Measurements from ENCODE around the gene ABCB10.
"Not testable (repeated sequence)": the region's sequence is repeated elsewhere in the genome, so short reads cannot be mapped to it uniquely, and the experiment has no call there.

ABCB10 gene

DNA sequence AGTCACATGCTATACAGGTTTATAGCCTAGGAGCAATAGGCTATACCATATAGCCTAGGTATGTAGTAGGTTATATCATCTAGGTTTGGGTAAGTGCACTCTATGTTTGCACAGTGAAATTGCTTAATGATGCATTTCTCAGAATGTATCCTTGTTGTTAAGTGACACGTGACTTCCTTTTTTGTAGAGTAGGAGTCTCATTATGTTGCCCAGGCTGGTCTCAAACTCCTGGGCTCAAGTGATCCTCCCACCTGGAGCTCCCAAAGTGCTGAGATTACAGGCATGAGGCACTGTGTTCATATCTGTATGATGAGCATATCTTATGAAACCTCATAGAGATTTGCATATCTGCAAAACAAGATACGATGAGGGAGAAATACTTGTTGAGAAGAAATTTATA, 13.8 kb upstream of the ABCB10 start:
- no peaks in the 10 kb centered on the region for H3K27me3 ChIP-seq (ENCODE audit: control insufficient read depth in 1 of 2, insufficient read depth in 2 of 2, low read length in 2 of 2)
- no peaks in the 10 kb centered on the region for H3K9me3 ChIP-seq (ENCODE audit: control insufficient read depth in 1 of 2, low read length in 2 of 2)
- no peaks in the 10 kb centered on the region for H3K4me1 ChIP-seq (ENCODE audit: control insufficient read depth in 1 of 2, insufficient read depth in 2 of 2, low read length in 2 of 2)

DNA sequence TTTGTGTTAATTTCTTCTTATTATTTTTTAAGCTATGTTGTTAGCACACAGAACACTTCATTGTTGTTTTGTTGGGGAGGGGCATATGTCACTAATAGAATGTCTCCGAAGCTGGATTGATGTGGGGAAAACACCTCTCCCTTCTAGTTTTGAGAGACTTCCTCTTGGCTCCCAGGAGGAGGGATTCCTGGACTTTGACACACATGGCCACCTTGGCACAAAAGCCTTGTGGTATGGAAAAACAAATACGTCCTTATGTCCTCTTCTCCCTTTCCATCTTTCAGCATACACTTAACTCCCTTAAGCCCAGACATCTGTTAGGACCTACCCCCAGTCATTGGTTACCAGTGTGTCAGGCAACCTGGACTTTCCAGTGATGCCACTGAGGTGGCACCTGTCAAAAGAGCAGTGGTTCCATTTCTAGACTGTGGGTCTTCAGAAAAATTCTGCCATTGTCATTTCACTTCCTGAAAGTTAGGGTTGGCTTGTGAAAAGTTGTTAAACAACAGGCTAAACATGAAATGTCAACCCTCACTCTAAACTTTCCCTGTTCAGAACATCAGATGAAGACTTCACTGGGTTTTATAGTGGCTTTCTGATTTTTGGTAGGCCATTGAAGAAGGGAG, 12.5 kb upstream of the ABCB10 start:
- Histone ChIP-seq H3K27me3 (ENCODE audit: control insufficient read depth in 1 of 2, insufficient read depth in 2 of 2, low read length in 2 of 2) (no peaks in the 10 kb centered on the region), H3K4me1 (ENCODE audit: control insufficient read depth in 1 of 2, insufficient read depth in 2 of 2, low read length in 2 of 2) (no peaks in the 10 kb centered on the region), H3K36me3 (ENCODE audit: control insufficient read depth in 1 of 2, insufficient read depth in 2 of 2, low read length in 2 of 2) (no peaks in the 10 kb centered on the region), H3K4me3 (ENCODE audit: low read depth in 1 of 2, low read length in 2 of 2) (no peak overlapping the region), H3K9ac (ENCODE audit: low read depth in 1 of 2, low read length in 2 of 2) (no peak overlapping the region), H3K27ac (ENCODE audit: low read depth, low read length) (no peak overlapping the region), H3K9me3 (ENCODE audit: control insufficient read depth in 1 of 2, low read length in 2 of 2) (no peaks in the 10 kb centered on the region)

More for the DNA sequence above, 13.8 kb upstream of the ABCB10 start:
- Histone ChIP-seq H3K27ac (ENCODE audit: low read depth, low read length) (no peak overlapping the region), H3K9ac (ENCODE audit: low read depth in 1 of 2, low read length in 2 of 2) (no peak overlapping the region), H3K4me3 (ENCODE audit: low read depth in 1 of 2, low read length in 2 of 2) (no peak overlapping the region), H3K36me3 (ENCODE audit: control insufficient read depth in 1 of 2, insufficient read depth in 2 of 2, low read length in 2 of 2) (no peaks in the 10 kb centered on the region)

DNA sequence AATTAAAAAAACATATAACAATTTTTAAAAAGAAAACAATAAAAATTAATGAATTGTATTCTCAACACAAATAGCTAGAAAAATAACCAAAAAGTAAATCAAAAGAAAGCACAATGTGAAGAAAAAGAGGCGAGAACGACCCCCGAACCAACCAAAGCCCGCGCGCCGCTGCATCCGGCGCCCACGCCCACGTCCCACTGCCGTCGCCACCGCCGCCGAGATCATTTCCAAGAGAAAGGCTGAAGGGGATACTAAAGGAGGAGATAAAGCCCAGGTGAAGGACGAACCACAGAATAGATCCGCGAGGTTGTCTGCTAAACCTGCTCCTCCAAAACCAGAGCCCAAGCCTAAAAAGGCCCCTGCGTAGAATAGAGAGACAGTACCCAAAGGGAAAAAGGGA, 11.8 kb upstream of the ABCB10 start:
- no peaks in the 10 kb centered on the region for H3K36me3 ChIP-seq (ENCODE audit: control insufficient read depth in 1 of 2, insufficient read depth in 2 of 2, low read length in 2 of 2)
- H3K4me3 ChIP-seq (ENCODE audit: low read depth in 1 of 2, low read length in 2 of 2): no peak overlapping the region
- no peak overlapping the region for H3K27ac ChIP-seq (ENCODE audit: low read depth, low read length)

DNA sequence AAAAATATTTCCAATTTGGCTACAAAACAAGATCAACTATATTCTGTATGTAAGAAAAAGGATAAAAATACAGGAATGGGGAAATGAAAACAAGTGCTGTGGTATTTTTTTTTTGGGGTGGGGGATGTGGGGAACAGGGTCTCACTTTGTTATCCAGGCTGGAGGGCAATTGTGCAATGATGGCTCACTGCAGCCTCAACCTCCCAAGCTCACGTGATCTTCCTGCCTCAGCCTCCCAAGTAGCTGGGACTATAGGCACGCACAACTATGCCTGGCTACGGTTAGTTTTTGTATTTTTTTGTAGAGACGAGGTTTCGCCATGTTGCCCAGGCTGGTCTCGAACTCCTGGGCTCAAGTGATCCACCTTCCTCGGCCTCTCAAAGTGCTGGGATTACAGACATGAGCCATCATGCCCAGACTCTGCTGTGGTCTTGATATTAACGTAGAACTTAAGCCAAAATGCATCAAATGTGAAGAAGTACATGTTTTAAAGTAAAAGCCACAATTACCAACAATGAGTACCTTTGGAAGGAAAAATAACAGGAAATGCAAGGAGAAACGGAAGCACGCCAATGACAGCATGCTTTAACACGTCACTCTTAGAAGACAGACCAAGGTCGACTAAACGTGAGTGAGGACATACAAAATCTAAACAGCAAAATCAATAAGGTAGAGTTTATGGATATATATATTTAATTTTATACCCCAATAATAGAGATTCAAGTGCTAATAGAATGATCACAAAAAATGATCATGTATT, 8.8 kb upstream of the ABCB10 start:
- no peaks in the 10 kb centered on the region for H3K36me3 ChIP-seq (ENCODE audit: control insufficient read depth in 1 of 2, insufficient read depth in 2 of 2, low read length in 2 of 2)
- H3K27ac ChIP-seq (ENCODE audit: low read depth, low read length): no peak overlapping the region
- no peaks in the 10 kb centered on the region for H3K9me3 ChIP-seq (ENCODE audit: control insufficient read depth in 1 of 2, low read length in 2 of 2)
- H3K27me3 ChIP-seq (ENCODE audit: control insufficient read depth in 1 of 2, insufficient read depth in 2 of 2, low read length in 2 of 2): no peaks in the 10 kb centered on the region
- H3K4me1 ChIP-seq (ENCODE audit: control insufficient read depth in 1 of 2, insufficient read depth in 2 of 2, low read length in 2 of 2): no peaks in the 10 kb centered on the region
- no peak overlapping the region for H3K4me3 ChIP-seq (ENCODE audit: low read depth in 1 of 2, low read length in 2 of 2)
- no peak overlapping the region for H3K9ac ChIP-seq (ENCODE audit: low read depth in 1 of 2, low read length in 2 of 2)

More for the DNA sequence above, 11.8 kb upstream of the ABCB10 start:
- no peaks in the 10 kb centered on the region for H3K4me1 ChIP-seq (ENCODE audit: control insufficient read depth in 1 of 2, insufficient read depth in 2 of 2, low read length in 2 of 2)
- no peaks in the 10 kb centered on the region for H3K9me3 ChIP-seq (ENCODE audit: control insufficient read depth in 1 of 2, low read length in 2 of 2)
- H3K27me3 ChIP-seq (ENCODE audit: control insufficient read depth in 1 of 2, insufficient read depth in 2 of 2, low read length in 2 of 2): no peaks in the 10 kb centered on the region
- H3K9ac ChIP-seq (ENCODE audit: low read depth in 1 of 2, low read length in 2 of 2): no peak overlapping the region

DNA sequence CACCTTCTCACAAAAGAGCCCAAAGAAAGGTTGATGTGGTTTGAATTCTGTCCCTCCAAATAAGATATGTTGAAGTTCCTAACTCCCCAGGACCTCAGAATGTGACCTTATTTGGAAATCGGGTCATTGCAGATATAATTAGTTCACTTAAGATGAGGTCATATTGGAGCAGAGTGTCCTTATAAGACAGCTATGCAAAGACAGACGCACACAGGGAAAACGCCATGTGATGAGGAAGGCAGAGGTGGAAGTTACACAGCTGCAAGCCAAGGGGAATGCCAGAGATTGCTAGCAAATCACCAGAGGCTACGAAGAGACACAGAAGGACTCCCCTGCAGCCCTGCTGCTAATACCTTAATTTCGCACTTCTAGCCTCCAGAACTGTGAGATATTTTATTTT, 5.2 kb upstream of the ABCB10 start:
- no peaks in the 10 kb centered on the region for H3K9me3 ChIP-seq (ENCODE audit: control insufficient read depth in 1 of 2, low read length in 2 of 2)
- no peak overlapping the region for H3K4me3 ChIP-seq (ENCODE audit: low read depth in 1 of 2, low read length in 2 of 2)
- no peak overlapping the region for H3K9ac ChIP-seq (ENCODE audit: low read depth in 1 of 2, low read length in 2 of 2)
- H3K27me3 ChIP-seq (ENCODE audit: control insufficient read depth in 1 of 2, insufficient read depth in 2 of 2, low read length in 2 of 2): no peaks in the 10 kb centered on the region
- H3K4me1 ChIP-seq (ENCODE audit: control insufficient read depth in 1 of 2, insufficient read depth in 2 of 2, low read length in 2 of 2): peaks cover 0 to 4% of the 10 kb centered on the region in 2 donors
- H3K27ac ChIP-seq (ENCODE audit: low read depth, low read length): no peak overlapping the region
- H3K36me3 ChIP-seq (ENCODE audit: control insufficient read depth in 1 of 2, insufficient read depth in 2 of 2, low read length in 2 of 2): no peaks in the 10 kb centered on the region

DNA sequence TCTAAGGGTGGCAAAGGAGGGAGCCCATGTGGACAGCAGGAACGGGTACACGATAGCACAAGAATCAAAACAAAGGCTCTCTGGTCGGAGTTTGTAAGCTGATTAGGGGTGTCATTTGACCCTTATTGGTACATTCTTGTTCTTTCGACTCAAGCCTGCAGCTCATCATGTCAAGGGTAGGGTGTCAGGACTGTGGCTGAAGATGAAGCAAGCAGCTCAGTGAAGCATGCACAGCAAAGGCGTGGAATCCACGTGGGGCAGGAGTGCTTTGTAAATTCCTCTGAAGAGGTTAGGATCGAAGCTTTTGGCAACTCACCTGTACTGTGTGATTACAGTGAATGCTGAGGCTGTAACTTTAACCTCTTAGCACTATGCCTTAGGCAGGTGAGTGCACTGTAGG, 4.7 kb upstream of the ABCB10 start:
- peaks cover 0 to 4% of the 10 kb centered on the region in 2 donors for H3K4me1 ChIP-seq (ENCODE audit: control insufficient read depth in 1 of 2, insufficient read depth in 2 of 2, low read length in 2 of 2)
- no peaks in the 10 kb centered on the region for H3K27me3 ChIP-seq (ENCODE audit: control insufficient read depth in 1 of 2, insufficient read depth in 2 of 2, low read length in 2 of 2)
- no peaks in the 10 kb centered on the region for H3K36me3 ChIP-seq (ENCODE audit: control insufficient read depth in 1 of 2, insufficient read depth in 2 of 2, low read length in 2 of 2)
- H3K9ac ChIP-seq (ENCODE audit: low read depth in 1 of 2, low read length in 2 of 2): no peak overlapping the region
- H3K27ac ChIP-seq (ENCODE audit: low read depth, low read length): no peak overlapping the region
- no peaks in the 10 kb centered on the region for H3K9me3 ChIP-seq (ENCODE audit: control insufficient read depth in 1 of 2, low read length in 2 of 2)
- no peak overlapping the region for H3K4me3 ChIP-seq (ENCODE audit: low read depth in 1 of 2, low read length in 2 of 2)

DNA sequence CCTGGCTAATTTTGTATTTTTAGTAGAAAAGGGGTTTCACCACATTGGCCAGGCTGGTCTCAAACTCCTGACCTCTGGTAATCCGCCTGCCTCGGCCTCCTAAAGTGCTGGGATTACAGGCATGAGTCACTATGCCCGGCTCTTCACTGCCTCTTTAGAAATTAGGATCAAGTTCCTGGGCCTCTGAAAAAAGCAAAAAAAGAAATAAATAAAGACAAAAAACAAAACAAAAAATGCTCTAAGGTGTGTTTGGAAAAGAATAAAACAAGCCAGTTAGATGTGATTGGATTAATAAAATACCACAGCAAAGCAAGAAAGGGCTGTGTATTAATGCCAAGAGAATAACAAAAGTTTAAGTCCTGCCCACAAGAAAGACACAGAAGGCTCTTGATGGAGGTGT, 4.2 kb upstream of the ABCB10 start:
- H3K9me3 ChIP-seq (ENCODE audit: control insufficient read depth in 1 of 2, low read length in 2 of 2): no peaks in the 10 kb centered on the region
- no peak overlapping the region for H3K4me3 ChIP-seq (ENCODE audit: low read depth in 1 of 2, low read length in 2 of 2)
- peaks cover 0 to 4% of the 10 kb centered on the region in 2 donors for H3K4me1 ChIP-seq (ENCODE audit: control insufficient read depth in 1 of 2, insufficient read depth in 2 of 2, low read length in 2 of 2)
- H3K27me3 ChIP-seq (ENCODE audit: control insufficient read depth in 1 of 2, insufficient read depth in 2 of 2, low read length in 2 of 2): no peaks in the 10 kb centered on the region
- H3K27ac ChIP-seq (ENCODE audit: low read depth, low read length): no peak overlapping the region
- no peak overlapping the region for H3K9ac ChIP-seq (ENCODE audit: low read depth in 1 of 2, low read length in 2 of 2)
- H3K36me3 ChIP-seq (ENCODE audit: control insufficient read depth in 1 of 2, insufficient read depth in 2 of 2, low read length in 2 of 2): no peaks in the 10 kb centered on the region

DNA sequence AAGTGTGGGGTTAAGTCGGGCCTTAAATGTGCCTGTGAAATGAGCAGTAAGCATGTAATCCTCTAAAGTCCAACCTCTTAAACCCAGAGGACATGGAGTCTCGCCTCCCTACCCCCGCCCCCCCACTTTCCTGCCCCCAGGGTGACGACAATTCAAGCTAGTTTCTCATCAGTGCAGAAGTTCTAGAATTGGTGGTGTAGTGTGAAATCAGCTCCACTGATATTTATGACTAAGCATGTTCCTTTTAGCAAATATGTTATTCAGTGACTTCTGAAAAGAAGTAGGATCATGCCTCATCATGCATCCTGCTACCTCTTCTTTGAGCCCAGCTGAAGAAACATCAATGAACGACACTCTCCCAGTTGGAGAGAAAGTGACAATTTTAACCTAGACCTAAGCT, 2.6 kb upstream of the ABCB10 start:
- Histone ChIP-seq H3K36me3 (ENCODE audit: control insufficient read depth in 1 of 2, insufficient read depth in 2 of 2, low read length in 2 of 2) (no peaks in the 10 kb centered on the region), H3K27ac (ENCODE audit: low read depth, low read length) (no peak overlapping the region), H3K27me3 (ENCODE audit: control insufficient read depth in 1 of 2, insufficient read depth in 2 of 2, low read length in 2 of 2) (no peaks in the 10 kb centered on the region), H3K9me3 (ENCODE audit: control insufficient read depth in 1 of 2, low read length in 2 of 2) (no peaks in the 10 kb centered on the region), H3K4me3 (ENCODE audit: low read depth in 1 of 2, low read length in 2 of 2) (no peak overlapping the region), H3K4me1 (ENCODE audit: control insufficient read depth in 1 of 2, insufficient read depth in 2 of 2, low read length in 2 of 2) (peaks cover 10 to 15% of the 10 kb centered on the region in 2 donors), H3K9ac (ENCODE audit: low read depth in 1 of 2, low read length in 2 of 2) (no peak overlapping the region)

DNA sequence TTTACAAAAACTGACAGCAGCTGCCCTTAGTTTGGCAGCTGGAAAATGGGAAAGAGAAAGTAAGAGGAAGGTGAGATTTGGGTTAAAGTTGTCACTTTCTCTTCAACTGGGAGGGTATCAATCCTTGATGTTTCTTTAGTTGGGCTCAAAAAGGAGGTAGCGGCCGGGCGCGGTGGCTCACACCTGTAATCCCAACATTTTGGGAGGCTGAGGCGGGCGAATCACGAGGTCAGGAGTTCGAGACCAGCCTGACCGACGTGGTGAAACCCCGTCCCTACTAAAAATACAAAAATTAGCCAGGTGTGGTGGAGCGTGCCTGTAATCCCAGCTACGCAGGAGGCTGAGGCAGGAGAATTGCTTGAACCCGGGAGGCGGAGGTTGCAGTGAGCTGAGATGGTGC, 1.6 kb upstream of the ABCB10 start:
- not testable (repeated sequence) for H3K27me3 ChIP-seq (ENCODE audit: control insufficient read depth in 1 of 2, insufficient read depth in 2 of 2, low read length in 2 of 2); H3K27ac ChIP-seq (ENCODE audit: low read depth, low read length); H3K9me3 ChIP-seq (ENCODE audit: control insufficient read depth in 1 of 2, low read length in 2 of 2); H3K36me3 ChIP-seq (ENCODE audit: control insufficient read depth in 1 of 2, insufficient read depth in 2 of 2, low read length in 2 of 2); H3K9ac ChIP-seq (ENCODE audit: low read depth in 1 of 2, low read length in 2 of 2); H3K4me3 ChIP-seq (ENCODE audit: low read depth in 1 of 2, low read length in 2 of 2)
- H3K4me1 ChIP-seq (ENCODE audit: control insufficient read depth in 1 of 2, insufficient read depth in 2 of 2, low read length in 2 of 2): peaks cover 12 to 17% of the 10 kb centered on the region in 2 donors

DNA sequence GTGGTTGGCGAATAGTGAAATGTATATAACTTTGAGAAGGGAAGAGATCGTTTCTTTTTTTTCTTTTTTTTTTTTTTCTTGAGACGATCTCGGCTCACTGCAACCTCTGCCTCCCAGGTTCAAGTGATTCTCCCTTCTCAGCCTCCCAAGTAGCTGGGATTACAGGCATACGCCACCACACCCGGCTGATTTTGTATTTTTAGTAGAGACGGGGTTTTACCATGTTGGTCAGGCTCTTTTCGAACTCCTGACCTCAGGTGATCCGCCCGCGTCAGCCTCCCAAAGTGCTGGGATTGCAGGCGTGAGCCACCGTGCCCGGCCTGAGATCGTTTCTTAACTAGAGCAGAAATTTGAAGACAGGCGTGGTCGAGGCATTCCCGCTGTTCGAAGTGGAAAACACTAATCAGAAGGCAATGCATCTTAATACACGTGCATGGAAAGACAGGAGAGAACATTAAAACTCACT, 862 bp upstream of the ABCB10 start:
- H3K9me3 ChIP-seq (ENCODE audit: control insufficient read depth in 1 of 2, low read length in 2 of 2); H3K36me3 ChIP-seq (ENCODE audit: control insufficient read depth in 1 of 2, insufficient read depth in 2 of 2, low read length in 2 of 2); H3K27me3 ChIP-seq (ENCODE audit: control insufficient read depth in 1 of 2, insufficient read depth in 2 of 2, low read length in 2 of 2): not testable (repeated sequence)
- Histone ChIP-seq H3K9ac (ENCODE audit: low read depth in 1 of 2, low read length in 2 of 2) (peak overlapping the region; percentile 51 to 76), H3K4me3 (ENCODE audit: low read depth in 1 of 2, low read length in 2 of 2) (peak overlapping the region; percentile 86 to 91), H3K27ac (ENCODE audit: low read depth, low read length) (peak overlapping the region; percentile 90), H3K4me1 (ENCODE audit: control insufficient read depth in 1 of 2, insufficient read depth in 2 of 2, low read length in 2 of 2) (peaks cover 18 to 24% of the 10 kb centered on the region in 2 donors)
